ENCODE data around the gene WDR81. TPM values are rescaled to one million over a fixed set of nuclear protein-coding genes. Genes with fewer than 3 reads are reported as not detected.

WDR81 gene
- total and polyA plus RNA-seq, 7 experiments from 2014 or later, result 9.8 to 55.1 (median 36.6) TPM

Other genes starting within 250 kb of the WDR81 start
- 10 to 100 TPM; 10.3 to 37.0 (median 23.6) TPM for gene MYO1C, start 232.0 kb upstream of the WDR81 start, total RNA-seq
- 1 to 10 TPM; 4.4 to 4.7 TPM for gene MYO1C, start 232.0 kb upstream of the WDR81 start, polyA plus RNA-seq
- 100 to 1,000 TPM in 2 of 5 experiments, 10 to 100 TPM in 3; 50.5 to 184 (median 84.2) TPM for gene INPP5K, start 208.1 kb upstream of the WDR81 start, total RNA-seq
- 10 to 100 TPM; 72.9 to 84.3 TPM for gene INPP5K, start 208.1 kb upstream of the WDR81 start, polyA plus RNA-seq
- gene PITPNA, start 161.9 kb upstream of the WDR81 start, total RNA-seq, result 10 to 100 TPM; 31.5 to 87.9 (median 39.1) TPM
- gene PITPNA, start 161.9 kb upstream of the WDR81 start, polyA plus RNA-seq, result 10 to 100 TPM; 16.6 to 25.3 TPM
- 100 to 1,000 TPM in 1 of 5 experiments, 10 to 100 TPM in 1, 1 to 10 TPM in 2, under 1 TPM in 1; 0.44 to 112 (median 9.2) TPM for gene SLC43A2, start 95.9 kb upstream of the WDR81 start, total RNA-seq
- gene SLC43A2, start 95.9 kb upstream of the WDR81 start, polyA plus RNA-seq, result 1 to 10 TPM; 3.5 to 3.7 TPM
- gene SCARF1, start 79.0 kb upstream of the WDR81 start, total RNA-seq, result 1 to 10 TPM; 1.2 to 9.0 (median 2.3) TPM
- under 1 TPM in 1 of 2 donors, not detected in 1; 0.06 TPM for gene SCARF1, start 79.0 kb upstream of the WDR81 start, polyA plus RNA-seq
- gene RILP, start 74.8 kb upstream of the WDR81 start, total RNA-seq, result 1 to 10 TPM; 2.1 to 8.7 (median 3.0) TPM
- gene RILP, start 74.8 kb upstream of the WDR81 start, polyA plus RNA-seq, result 1 to 10 TPM; 2.4 to 3.4 TPM
- gene PRPF8, start 39.8 kb upstream of the WDR81 start, total RNA-seq, result 100 to 1,000 TPM; 388 to 554 (median 460) TPM
- 100 to 1,000 TPM; 167 to 272 TPM for gene PRPF8, start 39.8 kb upstream of the WDR81 start, polyA plus RNA-seq
- gene TLCD2, start 14.3 kb upstream of the WDR81 start, total RNA-seq, result under 1 TPM in 4 of 5 experiments, not detected in 1; 0.05 to 0.49 (median 0.08) TPM
- not detected for gene TLCD2, start 14.3 kb upstream of the WDR81 start, polyA plus RNA-seq
- gene SERPINF2, start 18.2 kb downstream of the WDR81 start, total RNA-seq, result 1 to 10 TPM in 1 of 5 experiments, under 1 TPM in 4; 0.27 to 1.4 (median 0.65) TPM
- not detected for gene SERPINF2, start 18.2 kb downstream of the WDR81 start, polyA plus RNA-seq
- gene SERPINF1, start 37.4 kb downstream of the WDR81 start, total RNA-seq, result 10 to 100 TPM in 1 of 5 experiments, 1 to 10 TPM in 3, not detected in 1; 1.5 to 12.1 (median 4.9) TPM
- gene SERPINF1, start 37.4 kb downstream of the WDR81 start, polyA plus RNA-seq, result 1 to 10 TPM; 4.6 to 8.9 TPM
- 10 to 100 TPM; 19.8 to 38.4 (median 32.5) TPM for gene SMYD4, start 105.2 kb downstream of the WDR81 start, total RNA-seq
- 10 to 100 TPM in 1 of 2 donors, 1 to 10 TPM in 1; 9.7 to 18.0 TPM for gene SMYD4, start 105.2 kb downstream of the WDR81 start, polyA plus RNA-seq
- gene RPA1, start 105.3 kb downstream of the WDR81 start, total RNA-seq, result 100 to 1,000 TPM in 3 of 5 experiments, 10 to 100 TPM in 2; 57.8 to 264 (median 110) TPM
- gene RPA1, start 105.3 kb downstream of the WDR81 start, polyA plus RNA-seq, result 10 to 100 TPM; 80.0 to 85.2 TPM

Measured in naive thymus-derived CD4-positive, alpha-beta T cell (primary cell).